ENCODE measurements around the gene GTF3A.

- TF ChIP-seq POLR2AphosphoS5 (IDR thresholded peaks at IDR 0.05; ENCODE audit: low read depth) = no peak
- TF ChIP-seq CTCF (conservative IDR thresholded peaks at IDR 0.05; ENCODE audit: low read depth in 2 of 2) = no peak
- TF ChIP-seq JUNB (IDR thresholded peaks at IDR 0.05; ENCODE audit: unreplicated experiment) = no peak
- no peak for TF ChIP-seq REST (IDR thresholded peaks at IDR 0.05; ENCODE audit: unreplicated experiment)
- no peak for TF ChIP-seq NANOG (IDR thresholded peaks at IDR 0.05; ENCODE audit: borderline replicate concordance)
- TF ChIP-seq EZH2 (IDR thresholded peaks at IDR 0.05; ENCODE audit: low read depth, unreplicated experiment) = no peak
- TF ChIP-seq EZH2phosphoT487 (IDR thresholded peaks at IDR 0.05; ENCODE audit: unreplicated experiment) = no peak
- TF ChIP-seq CREB1 (CRISPR knock-in tag; IDR thresholded peaks at IDR 0.05; ENCODE audit: low read depth) = no peak
These were observed 28.1 kb upstream of the GTF3A start for GRCh38 chr13:27396252-27396846.

Data from GM23338 (cell line).